BLaER1 (cell line): Measurements from ENCODE around the gene LMO2.
"Not testable (repeated sequence)": the region's sequence is repeated elsewhere in the genome, so short reads cannot be mapped to it uniquely, and the experiment has no call there.

Experiments
- H3K27ac ChIP-seq: shearing (Covaris generic); formaldehyde crosslinking; 2 replicates; pipeline ENCODE4 v1.8.1; 2022
- H3K27me3 ChIP-seq: shearing (Covaris generic); formaldehyde crosslinking; 2 replicates; pipeline ENCODE4 v1.8.1; 2022
- H3K36me3 ChIP-seq: shearing (Covaris generic); formaldehyde crosslinking; 2 replicates; pipeline ENCODE4 v1.8.1; 2022
- H3K4me1 ChIP-seq: shearing (Covaris generic); formaldehyde crosslinking; 2 replicates; pipeline ENCODE4 v1.8.1; 2022
- H3K4me2 ChIP-seq: shearing (Covaris generic); formaldehyde crosslinking; 2 replicates; pipeline ENCODE4 v1.8.1; 2022
- H3K4me3 ChIP-seq: shearing (Covaris generic); formaldehyde crosslinking; 2 replicates; pipeline ENCODE4 v1.8.1; 2022
- H3K9ac ChIP-seq: shearing (Covaris generic); formaldehyde crosslinking; 2 replicates; pipeline ENCODE4 v1.8.1; 2022
- H3K9me3 ChIP-seq: shearing (Covaris generic); formaldehyde crosslinking; 2 replicates; pipeline ENCODE4 v1.8.1; 2022
- H4K20me1 ChIP-seq: shearing (Covaris generic); formaldehyde crosslinking; 2 replicates; pipeline ENCODE4 v1.8.1; 2022
- Cebpa-rat ChIP-seq: shearing (Covaris generic); IDR thresholded peaks from 2 replicates; pipeline ENCODE4 v1.8.1; 2022

LMO2 gene

GRCh38 chr11:33891714-33892327, at the start of gene LMO2:
Gene LMO2, minus strand, starts transcription at chr11:33892076. Its CDS starts 22,360 bp downstream, at chr11:33869716.
- no peaks in the 10 kb centered on the region for H3K27me3 ChIP-seq
- no peaks in the 10 kb centered on the region for H4K20me1 ChIP-seq
- H3K36me3 ChIP-seq: no peaks in the 10 kb centered on the region
- peak within 1 kb of the TSS; percentile 26 for H3K4me3 ChIP-seq
- H3K9ac ChIP-seq: peak within 1 kb of the TSS; percentile 13; the same call in 1 of the 2 replicates
- no peak; the same call in 1 of the 2 replicates for TF ChIP-seq Cebpa-rat
- peak within 1 kb of the TSS; percentile 79 for H3K27ac ChIP-seq
- H3K4me1 ChIP-seq: peaks cover 64% of the 10 kb centered on the region
- no peaks in the 10 kb centered on the region for H3K9me3 ChIP-seq
- H3K4me2 ChIP-seq: peak within 1 kb of the TSS; percentile 82

- no peak overlapping the region for H3K27ac ChIP-seq
- no peak overlapping the region for H3K4me2 ChIP-seq
- H3K36me3 ChIP-seq: no peaks in the 10 kb centered on the region
- no peaks in the 10 kb centered on the region for H3K27me3 ChIP-seq
- no peak overlapping the region for H3K4me3 ChIP-seq
- H3K9ac ChIP-seq: no peak overlapping the region
- H3K9me3 ChIP-seq: no peaks in the 10 kb centered on the region
- peaks cover 27% of the 10 kb centered on the region for H3K4me1 ChIP-seq
- H4K20me1 ChIP-seq: no peaks in the 10 kb centered on the region
- TF ChIP-seq Cebpa-rat: no peak
Observed at GRCh38 chr11:33940538-33940815, 48.6 kb upstream of the LMO2 start.

GRCh38 chr11:33936725-33937604, 45.1 kb upstream of the LMO2 start:
- Histone ChIP-seq H3K4me3 (no peak overlapping the region), H3K9me3 (peaks cover 18% of the 10 kb centered on the region), H4K20me1 (no peaks in the 10 kb centered on the region), H3K9ac (no peak overlapping the region), H3K27ac (no peak overlapping the region), H3K27me3 (no peaks in the 10 kb centered on the region), H3K4me2 (peak overlapping the region; percentile 4; the same call in 1 of the 2 replicates), H3K36me3 (peaks cover under 1% of the 10 kb centered on the region; the same call in 1 of the 2 replicates), H3K4me1 (peaks cover 48% of the 10 kb centered on the region)
- TF ChIP-seq Cebpa-rat: no peak

DNA sequence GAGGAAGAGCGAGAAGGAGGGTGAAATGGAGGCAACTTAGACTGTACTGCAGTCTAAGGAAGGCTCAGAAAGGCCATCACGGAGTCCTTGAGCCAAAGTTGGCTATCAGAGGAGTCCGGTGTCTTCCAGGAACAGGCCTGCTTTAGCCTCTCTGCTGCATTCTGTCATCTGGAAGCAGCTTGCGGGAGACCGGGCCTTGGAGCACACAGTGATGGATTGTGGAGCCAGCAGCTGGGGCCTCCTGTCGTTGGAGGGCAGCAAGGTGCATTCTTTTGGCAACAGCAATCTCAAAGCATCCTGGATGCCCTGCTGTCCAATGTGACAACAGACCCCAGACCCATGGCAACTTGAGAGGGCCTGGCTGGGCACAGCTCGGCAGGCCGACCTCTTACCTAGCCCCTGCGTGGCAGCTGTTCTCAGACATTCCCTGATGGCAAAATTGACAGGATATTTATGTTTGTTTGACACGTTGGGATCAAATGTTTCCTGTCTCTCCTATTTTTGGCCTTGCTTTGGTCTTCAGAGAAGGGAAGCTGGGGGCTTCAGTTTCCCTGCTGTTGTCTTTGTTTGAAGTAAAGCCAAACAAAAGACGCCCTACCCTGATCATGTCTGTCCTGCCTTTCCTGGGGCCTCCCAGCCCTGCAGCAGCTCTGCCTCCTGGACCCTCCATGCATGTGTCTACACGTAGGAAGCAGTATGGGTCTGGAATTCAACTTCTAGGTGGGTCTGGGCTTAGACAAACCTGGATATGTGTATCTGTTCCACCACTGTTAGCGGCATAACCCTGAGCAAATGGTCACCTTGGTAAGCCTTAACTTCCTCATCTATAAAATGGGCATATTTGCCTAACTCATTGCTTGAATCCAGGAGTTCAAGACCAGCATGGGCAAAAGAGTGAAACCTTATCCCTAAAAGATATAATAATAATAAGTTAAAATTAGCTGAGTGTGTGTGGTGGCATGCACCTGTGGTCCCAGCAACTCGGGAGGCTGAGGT, 43.9 kb upstream of the LMO2 start:
- peaks cover 47% of the 10 kb centered on the region for H3K4me1 ChIP-seq
- H3K27me3 ChIP-seq: no peaks in the 10 kb centered on the region
- no peak overlapping the region for H3K4me3 ChIP-seq
- peaks cover 3% of the 10 kb centered on the region; the same call in 1 of the 2 replicates for H3K36me3 ChIP-seq
- TF ChIP-seq Cebpa-rat: no peak
- peak overlapping the region; percentile 52 for H3K4me2 ChIP-seq
- H3K9ac ChIP-seq: no peak overlapping the region
- H3K9me3 ChIP-seq: peaks cover 26% of the 10 kb centered on the region
- no peak overlapping the region for H3K27ac ChIP-seq
- no peaks in the 10 kb centered on the region for H4K20me1 ChIP-seq

- Histone ChIP-seq H3K27me3 (no peaks in the 10 kb centered on the region), H3K27ac (no peak overlapping the region), H3K4me1 (peaks cover 55% of the 10 kb centered on the region), H3K4me2 (peak overlapping the region; percentile 11; the same call in 1 of the 2 replicates), H3K9ac (no peak overlapping the region), H3K9me3 (peaks cover 26% of the 10 kb centered on the region), H3K36me3 (peaks cover 3% of the 10 kb centered on the region; the same call in 1 of the 2 replicates), H4K20me1 (no peaks in the 10 kb centered on the region), H3K4me3 (no peak overlapping the region)
- TF ChIP-seq Cebpa-rat: no peak
Observed at GRCh38 chr11:33935005-33935404, 43.1 kb upstream of the LMO2 start.

DNA sequence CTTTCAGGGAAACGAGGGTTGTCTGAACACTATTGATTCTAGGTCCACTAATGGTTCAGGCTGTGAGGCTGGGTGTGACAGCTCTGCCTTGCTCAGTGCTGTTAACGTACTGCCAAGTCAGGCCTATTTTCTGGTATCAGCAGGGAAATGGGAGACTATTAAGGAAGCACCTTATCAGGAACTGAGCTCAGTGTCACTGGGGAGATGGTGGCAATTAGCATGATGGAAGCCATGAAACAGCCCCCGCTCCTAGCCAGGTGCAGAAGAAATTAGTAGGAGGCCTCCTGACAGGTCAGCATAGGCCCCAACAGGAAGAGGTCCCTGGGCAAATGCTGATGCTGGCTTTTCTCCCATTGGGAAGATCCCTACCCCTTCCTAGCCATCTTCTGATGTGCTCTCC, 42.6 kb upstream of the LMO2 start:
- H3K27me3 ChIP-seq: no peaks in the 10 kb centered on the region
- peaks cover 26% of the 10 kb centered on the region for H3K9me3 ChIP-seq
- H3K27ac ChIP-seq: no peak overlapping the region
- H4K20me1 ChIP-seq: no peaks in the 10 kb centered on the region
- no peak overlapping the region for H3K9ac ChIP-seq
- TF ChIP-seq Cebpa-rat: no peak
- peak overlapping the region; percentile 11; the same call in 1 of the 2 replicates for H3K4me2 ChIP-seq
- no peak overlapping the region for H3K4me3 ChIP-seq
- H3K4me1 ChIP-seq: peaks cover 60% of the 10 kb centered on the region
- H3K36me3 ChIP-seq: peaks cover 3% of the 10 kb centered on the region; the same call in 1 of the 2 replicates

GRCh38 chr11:33933602-33934001, 41.7 kb upstream of the LMO2 start:
- Histone ChIP-seq H3K4me1 (peaks cover 60% of the 10 kb centered on the region), H3K4me3 (no peak overlapping the region), H3K4me2 (no peak overlapping the region), H3K9ac (no peak overlapping the region), H3K36me3 (peaks cover 3% of the 10 kb centered on the region; the same call in 1 of the 2 replicates), H3K27ac (no peak overlapping the region), H3K9me3 (peaks cover 26% of the 10 kb centered on the region), H3K27me3 (no peaks in the 10 kb centered on the region), H4K20me1 (no peaks in the 10 kb centered on the region)
- TF ChIP-seq Cebpa-rat: no peak

GRCh38 chr11:33932721-33933120, 40.8 kb upstream of the LMO2 start:
- H4K20me1 ChIP-seq: no peaks in the 10 kb centered on the region
- H3K9ac ChIP-seq: no peak overlapping the region
- no peak overlapping the region for H3K27ac ChIP-seq
- peaks cover 60% of the 10 kb centered on the region for H3K4me1 ChIP-seq
- no peak overlapping the region for H3K4me3 ChIP-seq
- no peak overlapping the region for H3K4me2 ChIP-seq
- peaks cover 26% of the 10 kb centered on the region for H3K9me3 ChIP-seq
- H3K36me3 ChIP-seq: peaks cover 3% of the 10 kb centered on the region; the same call in 1 of the 2 replicates
- TF ChIP-seq Cebpa-rat: no peak
- no peaks in the 10 kb centered on the region for H3K27me3 ChIP-seq

DNA sequence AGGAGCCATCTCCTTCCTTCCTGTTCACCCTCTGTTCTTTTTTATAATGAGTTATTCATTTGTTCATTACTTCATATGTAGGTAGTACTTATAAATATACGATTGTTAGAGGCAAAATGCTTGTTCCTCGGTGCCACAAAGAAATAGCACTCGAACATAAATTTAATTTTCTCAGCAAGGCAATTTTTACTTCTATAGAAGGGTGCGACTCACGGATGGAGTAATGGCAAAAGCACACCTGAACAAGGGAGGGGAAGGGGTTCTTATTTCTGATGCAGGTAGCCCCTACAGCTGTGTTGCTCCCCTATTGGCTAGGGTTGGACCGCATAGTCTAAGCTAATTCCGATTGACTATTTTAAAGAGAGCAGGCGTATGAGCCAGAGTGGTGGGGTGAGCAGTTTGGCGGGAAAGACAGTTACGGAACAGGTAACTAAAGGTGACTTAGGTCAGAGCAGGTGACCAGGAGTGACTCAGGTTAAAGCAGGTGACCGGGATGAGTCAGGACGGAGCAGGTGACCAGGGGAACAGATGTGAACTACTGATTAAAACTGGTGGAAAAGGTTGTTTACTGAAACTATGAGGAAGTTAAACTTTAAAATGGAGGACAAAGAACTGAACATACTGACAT, 40.0 kb upstream of the LMO2 start:
- not testable (repeated sequence) for H3K4me2 ChIP-seq
- H3K9me3 ChIP-seq: peaks cover 26% of the 10 kb centered on the region

More for the DNA sequence above, 40.0 kb upstream of the LMO2 start:
- not testable (repeated sequence) for H3K4me3 ChIP-seq, H3K27ac ChIP-seq, H3K9ac ChIP-seq, H3K27me3 ChIP-seq, H4K20me1 ChIP-seq, H3K36me3 ChIP-seq
- peaks cover 52% of the 10 kb centered on the region for H3K4me1 ChIP-seq
